Activated naive CD8-positive, alpha-beta T cell treated with anti-CD3 and anti-CD28 coated beads, Interleukin-2, amount 10 ng/mL, durations not matched to agents 7 days and 5 days (primary cell): ENCODE measurements around the gene TRIM29. TPM values are rescaled to one million over a fixed set of nuclear protein-coding genes. Genes with fewer than 3 reads are reported as not detected.

Experiments used
- ATAC-seq: fragments of 150-1000 bp; cut with Tn5 transposase; one replicate; pipeline ENCODE4 v1.10.0; 2021; ENCODE audit warnings: low read depth, moderate library complexity
- POLR2A ChIA-PET: fragments of 350-600 bp; sonication (Branson Sonifier 250); formaldehyde crosslinking; loops from one replicate; lab custom pipeline; 2021; ENCODE audit warnings: antibody characterized with exemption; lab: Charles Lee
- DNase-seq: peaks from one replicate; pipeline ENCODE4 v3.0.0; 2021
- H3K27ac Mint-ChIP-seq: one replicate; pipeline ENCODE4 v1.8.0; 2022; ENCODE audit warnings: mild to moderate bottlenecking, mixed read lengths
- H3K27me3 Mint-ChIP-seq: one replicate; pipeline ENCODE4 v1.8.0; 2022; ENCODE audit warnings: mild to moderate bottlenecking, moderate library complexity, mixed read lengths
- H3K36me3 Mint-ChIP-seq: one replicate; pipeline ENCODE4 v1.8.0; 2021; ENCODE audit warnings: mild to moderate bottlenecking, mixed read lengths
- H3K4me1 Mint-ChIP-seq: one replicate; pipeline ENCODE4 v1.8.0; 2021; ENCODE audit warnings: mixed read lengths
- H3K4me3 Mint-ChIP-seq: one replicate; pipeline ENCODE4 v1.8.0; 2022; ENCODE audit warnings: mild to moderate bottlenecking, moderate library complexity, mixed read lengths
- H3K9me3 Mint-ChIP-seq: one replicate; pipeline ENCODE4 v1.8.0; 2021; ENCODE audit warnings: mixed read lengths
- total RNA-seq, 2 experiments: library from RNA; stranded (reverse); gene quantifications; one replicate each; pipeline ENCODE4 v1.2.3, GENCODE V29; 2021

TRIM29 gene
- total RNA-seq, 2 experiments from 2014 or later, result not detected

DNA sequence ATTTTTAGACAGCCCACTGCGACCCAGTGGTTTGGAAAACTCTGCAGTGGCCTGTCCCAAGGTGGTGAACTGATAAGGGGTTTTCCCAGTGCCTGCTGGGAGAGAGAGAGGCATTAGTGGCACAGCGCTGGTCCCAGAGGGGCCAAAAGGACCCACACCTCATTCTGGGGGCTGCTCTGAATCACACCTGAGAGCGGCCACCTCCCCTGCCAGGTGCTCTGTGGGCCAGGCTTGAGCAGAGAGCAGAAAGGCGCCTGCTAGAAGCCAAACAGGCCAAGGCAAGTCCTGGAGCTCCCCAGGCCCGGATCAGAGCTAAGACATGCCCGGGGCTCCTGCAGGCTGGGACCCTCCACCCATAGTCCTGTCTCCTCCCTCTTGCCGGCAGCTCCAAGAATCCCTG lies 20.9 kb downstream of the TRIM29 start:
- Mint-ChIP-seq H3K9me3 (no peaks in the 10 kb centered on the region), H3K4me3 (no peak overlapping the region), H3K4me1 (no peaks in the 10 kb centered on the region), H3K27ac (no peak overlapping the region), H3K36me3 (no peaks in the 10 kb centered on the region), H3K27me3 (peaks cover 2% of the 10 kb centered on the region)
- ATAC-seq (no peak), DNase-seq (no peak)
- POLR2A ChIA-PET, result no interaction called here

DNA sequence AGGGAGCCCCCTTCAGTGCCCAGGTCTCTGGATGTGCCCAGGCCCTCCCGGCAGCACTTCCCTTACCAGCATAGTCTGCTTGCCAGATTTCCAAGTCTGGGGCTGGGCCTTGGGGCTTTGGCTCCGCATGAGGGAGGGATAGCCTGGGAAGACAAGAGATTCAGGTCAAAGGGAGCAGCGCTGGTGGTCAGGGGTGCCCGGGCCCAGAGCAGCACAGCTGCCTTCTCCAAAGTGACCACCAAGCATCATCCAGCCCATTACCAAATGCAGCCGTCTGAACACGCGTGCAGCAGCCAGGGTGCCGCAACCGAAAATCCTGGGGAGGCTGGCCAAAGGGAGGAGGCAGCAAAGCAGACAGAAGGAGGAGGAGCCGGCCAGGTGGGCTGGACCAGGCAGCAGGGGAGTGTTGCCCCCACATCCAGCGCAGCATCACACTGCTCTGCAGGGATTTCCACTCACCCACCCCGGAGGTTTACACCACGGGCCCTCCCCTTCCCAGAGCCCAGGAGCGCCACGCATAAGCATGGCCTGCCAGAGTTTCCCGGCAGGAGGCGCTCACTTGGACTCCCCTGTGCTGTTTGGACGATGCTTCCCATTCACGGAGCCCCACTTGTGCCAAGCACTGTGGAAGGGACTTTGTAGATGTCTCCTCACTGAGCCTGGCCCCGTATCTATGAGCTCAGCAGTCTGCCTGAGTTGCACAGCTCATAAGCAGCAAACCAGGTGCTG lies 22.5 kb downstream of the TRIM29 start:
- no peaks in the 10 kb centered on the region for H3K9me3 Mint-ChIP-seq
- H3K36me3 Mint-ChIP-seq, result no peaks in the 10 kb centered on the region
- H3K4me1 Mint-ChIP-seq, result no peaks in the 10 kb centered on the region
- no peak for DNase-seq
- no peak for ATAC-seq
- POLR2A ChIA-PET, result no interaction called here
- no peak overlapping the region for H3K27ac Mint-ChIP-seq
- H3K27me3 Mint-ChIP-seq, result peaks cover 2% of the 10 kb centered on the region
- H3K4me3 Mint-ChIP-seq, result no peak overlapping the region

DNA sequence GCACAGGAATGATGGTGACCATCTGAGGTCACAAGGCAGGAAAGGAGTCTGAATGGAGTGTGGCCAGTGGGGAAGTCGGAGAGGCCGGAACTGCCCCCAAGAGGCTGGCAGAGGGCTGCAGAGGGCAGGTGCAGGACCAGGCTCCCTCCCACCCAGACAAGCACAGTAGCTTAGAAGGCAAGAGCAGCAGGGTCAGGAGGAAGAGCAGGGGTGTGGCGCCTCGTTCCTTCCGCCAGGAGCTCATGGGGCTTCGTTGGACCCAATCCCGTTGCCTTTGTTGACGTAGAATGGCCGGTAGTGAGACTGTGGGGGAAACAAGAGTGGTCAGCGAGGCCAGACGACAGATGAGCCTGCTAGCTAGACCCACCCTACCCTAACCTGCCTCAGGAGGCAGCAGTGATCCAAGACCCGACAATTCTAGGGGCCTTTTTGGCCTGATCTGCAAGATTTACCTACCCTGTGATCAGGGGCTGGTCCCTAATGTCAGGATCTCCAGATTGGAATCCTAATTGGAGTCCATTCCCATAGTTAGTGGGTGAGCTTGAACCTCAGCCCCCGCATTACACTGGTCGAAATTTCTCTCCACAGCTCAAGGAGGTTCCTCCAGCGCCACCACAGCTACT lies 25.6 kb downstream of the TRIM29 start:
- H3K36me3 Mint-ChIP-seq, result no peaks in the 10 kb centered on the region

DNA sequence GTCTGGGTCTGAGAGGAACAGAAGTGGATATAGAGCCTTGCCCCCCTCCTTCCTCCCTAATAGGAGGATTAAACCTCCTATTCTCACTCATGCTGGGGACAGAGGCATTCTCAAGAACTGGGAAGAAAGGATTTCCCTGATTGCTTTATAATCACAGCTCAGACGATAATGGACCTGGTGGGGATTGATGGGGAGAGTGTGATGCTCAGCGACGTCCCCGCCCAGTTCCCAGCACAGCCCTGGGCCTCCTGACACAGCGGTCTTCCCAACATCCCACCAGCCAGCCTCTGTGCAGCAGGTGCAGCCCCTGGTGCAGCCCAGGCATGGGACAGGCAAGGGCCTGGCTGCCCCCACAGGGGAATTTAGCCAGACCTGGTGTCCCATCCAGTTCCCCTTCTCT lies 28.4 kb downstream of the TRIM29 start:
- Mint-ChIP-seq H3K4me1 (no peaks in the 10 kb centered on the region), H3K9me3 (no peaks in the 10 kb centered on the region), H3K36me3 (no peaks in the 10 kb centered on the region), H3K27me3 (peaks cover 4% of the 10 kb centered on the region), H3K27ac (no peak overlapping the region), H3K4me3 (no peak overlapping the region)
- DNase-seq (no peak), ATAC-seq (no peak)
- POLR2A ChIA-PET, result interaction anchor here (0.7 kb wide), 1 partner anchor 722 kb away, joined by 3 read pairs; no protein-coding TSS in a partner anchor

More for the DNA sequence above, 25.6 kb downstream of the TRIM29 start:
- no peak overlapping the region for H3K4me3 Mint-ChIP-seq
- ATAC-seq (no peak), DNase-seq (no peak)
- no peaks in the 10 kb centered on the region for H3K9me3 Mint-ChIP-seq
- no peak overlapping the region for H3K27ac Mint-ChIP-seq
- POLR2A ChIA-PET, result no interaction called here
- peaks cover 2% of the 10 kb centered on the region for H3K27me3 Mint-ChIP-seq
- no peaks in the 10 kb centered on the region for H3K4me1 Mint-ChIP-seq

DNA sequence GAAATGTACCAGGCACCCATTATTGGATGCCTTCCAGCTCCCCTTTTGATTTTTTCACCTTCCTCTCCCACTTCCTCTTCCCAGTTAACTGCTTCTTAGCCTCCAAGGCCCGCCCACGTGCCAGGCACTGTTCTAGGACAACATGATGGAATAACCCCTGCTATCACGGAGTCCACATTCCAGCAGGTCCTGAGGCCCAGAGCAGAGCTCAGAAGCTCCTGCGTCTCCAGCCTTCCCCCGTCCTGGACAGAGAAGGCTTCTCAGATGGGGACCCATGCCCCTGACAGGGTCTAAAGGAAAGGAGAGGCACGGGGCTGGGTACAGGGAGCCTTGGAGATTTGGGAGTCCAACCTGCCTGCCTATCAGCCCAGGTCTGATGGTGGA lies 29.1 kb downstream of the TRIM29 start:
- POLR2A ChIA-PET, result interaction anchor here (0.7 kb wide), 1 partner anchor 721 kb away, joined by 3 read pairs; no protein-coding TSS in a partner anchor
- no peak for ATAC-seq
- no peak overlapping the region for H3K27ac Mint-ChIP-seq

DNA sequence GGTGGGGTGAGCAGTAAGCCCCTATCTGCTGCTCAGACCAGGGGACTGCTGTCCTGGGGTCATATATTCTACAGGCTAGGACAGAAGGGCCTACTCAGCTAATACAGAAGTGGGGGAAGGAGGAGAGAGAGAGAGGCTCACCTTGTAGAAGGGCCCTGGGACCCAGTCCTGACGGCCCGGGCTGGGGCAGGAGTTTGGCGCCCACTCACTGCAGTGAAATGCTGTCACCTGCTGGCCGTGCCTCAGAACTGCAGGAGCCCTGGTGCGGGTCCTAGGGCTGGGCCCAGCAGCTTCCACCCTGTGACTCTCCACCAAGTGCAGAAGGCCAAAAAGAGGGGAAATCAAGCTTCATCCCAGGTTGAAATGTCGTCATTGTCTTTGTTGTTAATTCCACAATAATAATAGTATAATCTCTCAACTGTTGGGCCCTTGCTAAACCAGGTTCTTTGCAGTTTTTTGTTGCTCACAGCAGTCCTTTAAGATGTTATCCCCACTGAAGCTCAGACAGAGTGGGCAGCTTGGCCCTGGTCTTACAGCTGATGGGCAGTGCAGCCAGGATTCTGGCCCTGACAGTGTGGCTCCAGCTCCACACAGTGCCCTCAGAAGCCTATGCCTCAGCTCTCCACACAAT lies 29.6 kb downstream of the TRIM29 start:
- Mint-ChIP-seq H3K4me1 (no peaks in the 10 kb centered on the region), H3K27me3 (peaks cover 2% of the 10 kb centered on the region), H3K27ac (no peak overlapping the region), H3K36me3 (no peaks in the 10 kb centered on the region), H3K4me3 (no peak overlapping the region), H3K9me3 (no peaks in the 10 kb centered on the region)
- peak; percentile 75 for DNase-seq
- peak; percentile 87 for ATAC-seq
- POLR2A ChIA-PET, result no interaction called here

More for the DNA sequence above, 29.1 kb downstream of the TRIM29 start:
- Mint-ChIP-seq H3K9me3 (no peaks in the 10 kb centered on the region), H3K4me1 (no peaks in the 10 kb centered on the region), H3K27me3 (peaks cover 4% of the 10 kb centered on the region), H3K36me3 (no peaks in the 10 kb centered on the region), H3K4me3 (no peak overlapping the region)
- no peak for DNase-seq

DNA sequence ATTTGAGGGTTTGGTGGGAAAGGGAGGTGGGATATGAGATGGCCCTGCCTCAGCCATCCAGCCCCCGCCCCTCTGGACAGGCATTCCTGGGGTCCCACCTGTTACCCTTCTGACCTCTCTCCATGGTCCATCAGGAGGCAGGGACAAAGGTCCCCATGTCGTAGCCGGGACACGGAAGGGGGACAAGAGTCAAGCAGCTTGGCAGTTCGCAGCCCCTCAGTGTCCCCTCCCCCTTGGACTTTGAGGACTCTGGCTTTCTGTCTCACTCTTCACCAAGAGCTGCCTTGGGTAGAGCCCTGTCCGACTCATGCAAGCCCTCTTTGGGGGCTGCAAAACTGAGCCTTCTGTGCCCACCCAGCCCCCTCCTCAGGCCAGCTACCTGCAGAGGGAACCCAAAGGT lies 30.2 kb downstream of the TRIM29 start:
- Mint-ChIP-seq H3K36me3 (no peaks in the 10 kb centered on the region), H3K27ac (no peak overlapping the region), H3K4me3 (no peak overlapping the region), H3K9me3 (no peaks in the 10 kb centered on the region), H3K27me3 (peaks cover 2% of the 10 kb centered on the region), H3K4me1 (no peaks in the 10 kb centered on the region)
- POLR2A ChIA-PET, result no interaction called here
- DNase-seq (no peak), ATAC-seq (no peak)

DNA sequence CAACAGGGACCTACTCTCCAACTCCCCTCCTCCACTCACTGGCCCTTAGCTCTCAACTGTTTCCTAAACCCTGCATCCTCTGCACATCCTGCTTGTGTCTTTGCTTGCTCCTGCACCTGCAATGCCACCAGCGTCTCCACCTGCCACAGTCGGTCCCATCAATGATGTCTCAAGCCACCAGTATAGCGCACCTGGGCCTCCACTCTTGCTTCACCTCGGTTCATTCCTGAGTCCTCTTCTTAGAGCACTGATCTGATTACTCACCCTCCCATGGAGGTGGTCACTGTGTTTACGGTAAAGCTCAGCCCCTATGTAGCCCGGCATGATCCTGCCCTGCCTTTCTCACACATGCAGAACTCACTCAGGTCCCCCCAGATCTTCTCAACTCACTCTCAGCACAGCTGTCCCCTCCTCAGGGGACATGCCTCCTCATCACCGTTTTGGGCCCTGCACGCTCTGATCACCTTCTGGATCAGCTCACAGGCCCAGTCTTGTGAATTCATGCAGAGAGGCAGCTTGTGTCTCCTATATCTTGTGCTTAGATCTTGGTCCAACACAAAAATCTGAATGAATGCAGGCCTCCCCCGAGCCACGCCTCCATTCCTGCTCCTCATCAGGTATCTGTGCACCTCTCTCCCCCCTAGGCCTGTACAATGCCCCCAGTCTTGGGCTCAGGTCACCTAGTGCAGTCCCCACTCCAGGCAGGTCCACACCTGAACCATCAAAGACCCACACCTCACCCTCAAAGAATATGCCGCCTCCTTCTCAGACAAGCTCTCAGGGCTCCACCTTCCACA lies 31.4 kb downstream of the TRIM29 start:
- Mint-ChIP-seq H3K4me3 (no peak overlapping the region), H3K27ac (no peak overlapping the region), H3K4me1 (no peaks in the 10 kb centered on the region), H3K36me3 (no peaks in the 10 kb centered on the region), H3K9me3 (no peaks in the 10 kb centered on the region), H3K27me3 (peaks cover 4% of the 10 kb centered on the region)
- DNase-seq (no peak), ATAC-seq (no peak)
- POLR2A ChIA-PET, result no interaction called here

DNA sequence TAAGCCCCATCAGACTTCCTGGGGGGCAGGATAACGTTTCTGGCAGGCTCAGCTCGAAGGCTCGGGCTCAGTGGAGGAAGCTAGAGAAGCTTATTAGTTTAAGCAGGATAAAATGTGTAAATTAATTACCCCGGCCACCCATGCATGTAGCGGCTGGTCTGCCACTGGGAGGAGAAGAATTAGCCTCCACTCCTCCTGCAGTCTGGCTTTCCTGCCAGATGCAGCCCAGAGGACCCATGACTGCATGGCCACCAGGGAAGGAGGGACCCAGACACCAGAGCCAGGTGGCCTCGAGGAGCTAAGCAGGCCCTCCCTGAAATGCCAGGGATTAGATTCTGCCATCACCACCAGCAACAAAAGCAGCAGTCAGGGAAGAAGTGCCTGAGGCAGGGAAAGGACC lies 32.3 kb downstream of the TRIM29 start:
- no peak overlapping the region for H3K4me3 Mint-ChIP-seq
- no peak overlapping the region for H3K27ac Mint-ChIP-seq
- H3K9me3 Mint-ChIP-seq, result no peaks in the 10 kb centered on the region

DNA sequence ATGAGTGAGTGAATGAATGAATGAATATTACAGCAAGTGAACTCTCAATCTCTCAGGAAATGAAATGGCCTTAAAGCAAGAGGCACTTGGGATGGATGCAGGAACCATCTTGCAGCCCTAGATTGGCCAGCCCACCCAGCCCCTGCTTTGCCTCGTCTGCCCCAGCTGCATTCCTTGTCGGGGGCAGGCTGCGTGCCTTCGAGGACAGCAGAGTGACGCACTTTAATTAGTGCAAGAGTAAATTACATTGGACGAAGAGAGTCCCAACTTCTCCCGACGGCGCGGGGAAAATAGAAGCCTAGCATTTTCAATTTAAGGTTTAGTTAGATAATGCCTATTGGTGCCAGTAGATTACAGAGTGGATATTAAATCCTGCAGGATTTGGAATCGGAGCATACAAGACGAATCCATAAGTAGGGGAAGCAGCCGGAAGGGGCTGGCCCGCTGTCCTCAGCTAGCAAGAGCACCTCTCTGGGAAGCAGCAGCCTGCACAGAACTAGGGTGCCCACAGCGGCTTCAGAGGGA lies 33.8 kb downstream of the TRIM29 start:
- POLR2A ChIA-PET, result no interaction called here
- Mint-ChIP-seq H3K4me1 (no peaks in the 10 kb centered on the region), H3K27ac (no peak overlapping the region), H3K36me3 (no peaks in the 10 kb centered on the region), H3K27me3 (peaks cover 6% of the 10 kb centered on the region), H3K9me3 (no peaks in the 10 kb centered on the region), H3K4me3 (no peak overlapping the region)
- ATAC-seq (no peak), DNase-seq (no peak)

More for the DNA sequence above, 32.3 kb downstream of the TRIM29 start:
- no peak for ATAC-seq
- no peaks in the 10 kb centered on the region for H3K36me3 Mint-ChIP-seq
- H3K27me3 Mint-ChIP-seq, result peaks cover 4% of the 10 kb centered on the region
- POLR2A ChIA-PET, result no interaction called here
- H3K4me1 Mint-ChIP-seq, result no peaks in the 10 kb centered on the region
- DNase-seq, result no peak

DNA sequence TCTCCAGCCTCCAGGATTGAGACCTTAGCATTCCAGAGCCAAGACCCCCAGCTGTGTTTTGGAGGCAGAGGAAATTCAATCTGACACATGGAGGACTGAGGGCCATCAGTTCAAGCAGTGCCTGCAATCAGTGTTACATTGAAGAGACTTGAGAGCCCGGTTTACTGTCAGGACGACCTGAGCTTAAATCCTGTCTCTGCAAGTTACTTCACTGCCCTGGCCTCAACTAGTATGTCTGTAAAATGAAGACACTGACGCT lies 35.1 kb downstream of the TRIM29 start:
- no peak for DNase-seq
- no peaks in the 10 kb centered on the region for H3K9me3 Mint-ChIP-seq
- POLR2A ChIA-PET, result no interaction called here
- ATAC-seq, result no peak
- H3K36me3 Mint-ChIP-seq, result no peaks in the 10 kb centered on the region
- no peak overlapping the region for H3K27ac Mint-ChIP-seq
- peaks cover 6% of the 10 kb centered on the region for H3K27me3 Mint-ChIP-seq
- H3K4me1 Mint-ChIP-seq, result no peaks in the 10 kb centered on the region
- H3K4me3 Mint-ChIP-seq, result no peak overlapping the region

DNA sequence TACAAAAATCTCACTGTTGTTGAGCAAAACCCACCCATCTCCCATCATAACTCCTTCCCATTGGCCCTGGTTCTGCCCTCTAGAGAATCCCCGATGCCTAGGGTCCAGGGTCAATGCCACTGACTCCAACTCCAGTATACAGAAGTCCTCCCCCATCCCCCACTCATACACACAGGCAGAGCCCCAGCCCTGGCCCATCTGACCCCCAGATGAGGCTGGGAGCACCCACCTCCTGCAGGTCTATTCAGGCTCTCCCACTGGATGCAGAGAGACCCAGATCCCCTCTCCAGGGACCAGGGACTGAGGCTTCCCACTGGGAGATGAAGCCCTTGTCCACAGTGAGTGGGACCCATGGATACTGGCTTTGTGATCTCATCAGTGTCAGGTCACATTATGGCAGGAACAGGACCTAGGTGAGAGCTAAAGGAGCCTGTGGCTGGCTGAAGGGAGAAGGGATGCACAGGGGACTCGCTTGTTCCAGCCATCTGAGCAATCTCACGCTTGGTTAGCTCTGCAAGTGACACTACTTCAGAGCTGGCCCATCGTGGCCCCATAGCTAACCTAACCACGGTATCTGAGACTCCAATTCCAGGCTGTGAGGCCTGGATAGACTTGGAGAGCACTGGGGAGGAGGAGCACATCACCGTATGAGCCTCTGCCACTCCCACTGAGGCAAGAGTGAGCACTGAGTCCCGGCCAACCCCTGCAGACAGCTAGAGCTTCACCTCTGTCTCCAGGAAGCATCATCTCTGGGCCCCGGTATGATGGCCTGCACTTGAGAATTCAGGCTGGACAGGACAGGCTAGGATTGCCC lies 35.7 kb downstream of the TRIM29 start:
- Mint-ChIP-seq H3K9me3 (no peaks in the 10 kb centered on the region), H3K36me3 (no peaks in the 10 kb centered on the region), H3K4me1 (no peaks in the 10 kb centered on the region), H3K27ac (no peak overlapping the region), H3K27me3 (peaks cover 6% of the 10 kb centered on the region), H3K4me3 (no peak overlapping the region)
- DNase-seq (no peak), ATAC-seq (no peak)
- POLR2A ChIA-PET, result no interaction called here
